NCI-H510A (cell line): ENCODE data around the gene CREB5.

Source experiments
- DNase-seq: peaks from one replicate; lab custom pipeline; 2025; lab: John Stamatoyannopoulos, UW

CREB5 gene

GRCh38 chr7:28435732-28436378 lies 23.5 kb downstream of the CREB5 start:
- peak; percentile 34 for DNase-seq

- DNase-seq: no peak
These were observed 27.8 kb downstream of the CREB5 start for GRCh38 chr7:28440055-28440601.

- DNase-seq: no peak
These were observed 30.5 kb downstream of the CREB5 start for GRCh38 chr7:28442540-28443420.

- DNase-seq: no peak
These were observed 33.8 kb downstream of the CREB5 start for GRCh38 chr7:28446131-28446530.

GRCh38 chr7:28447071-28447470 lies 34.8 kb downstream of the CREB5 start:
- no peak for DNase-seq

- DNase-seq: no peak
These were observed 36.4 kb downstream of the CREB5 start for GRCh38 chr7:28448708-28449107.

- no peak for DNase-seq
These were observed 40.4 kb downstream of the CREB5 start for GRCh38 chr7:28452681-28453080.

GRCh38 chr7:28455486-28455885 lies 43.2 kb downstream of the CREB5 start:
- no peak for DNase-seq

GRCh38 chr7:28456044-28456443 lies 43.7 kb downstream of the CREB5 start:
- no peak for DNase-seq

GRCh38 chr7:28458732-28459131 lies 46.4 kb downstream of the CREB5 start:
- DNase-seq: no peak

- no peak for DNase-seq
These were observed 47.0 kb downstream of the CREB5 start for GRCh38 chr7:28459306-28459705.

GRCh38 chr7:28465697-28466096 lies 53.4 kb downstream of the CREB5 start:
- no peak for DNase-seq

GRCh38 chr7:28466341-28466740 lies 54.0 kb downstream of the CREB5 start:
- DNase-seq: no peak

- DNase-seq: no peak
These were observed 54.6 kb downstream of the CREB5 start for GRCh38 chr7:28466885-28467284.

GRCh38 chr7:28469562-28469961 lies 57.2 kb downstream of the CREB5 start:
- no peak for DNase-seq

- DNase-seq: no peak
These were observed 58.0 kb downstream of the CREB5 start for GRCh38 chr7:28470344-28470743.

- no peak for DNase-seq
These were observed 60.0 kb downstream of the CREB5 start for GRCh38 chr7:28472332-28472731.

- DNase-seq: no peak
These were observed 61.4 kb downstream of the CREB5 start for GRCh38 chr7:28473571-28474281.

- no peak for DNase-seq
These were observed 61.9 kb downstream of the CREB5 start for GRCh38 chr7:28474282-28474638.

GRCh38 chr7:28474640-28475039 lies 62.3 kb downstream of the CREB5 start:
- no peak for DNase-seq

- no peak for DNase-seq
These were observed 64.7 kb downstream of the CREB5 start for GRCh38 chr7:28477041-28477442.

GRCh38 chr7:28478656-28479055 lies 66.3 kb downstream of the CREB5 start:
- no peak for DNase-seq

- no peak for DNase-seq
These were observed 67.2 kb downstream of the CREB5 start for GRCh38 chr7:28479507-28479947.
